H1 (cell line): ENCODE data around the gene TCEAL4. TPM values are rescaled to one million over a fixed set of nuclear protein-coding genes. Genes with fewer than 3 reads are reported as not detected.
A peak's percentile ranks its signal among the peaks of the same experiment; 100 is the strongest.

Experiments
- CTCF ChIA-PET: fragments of 300-600 bp; sonication (Branson Sonifier 250); formaldehyde crosslinking; loops from one replicate; lab custom pipeline; 2021; ENCODE audit not compliant: partially characterized antibody; lab: Charles Lee
- POLR2A ChIA-PET: fragments of 300-600 bp; sonication (Branson Sonifier 250); formaldehyde crosslinking; loops from one replicate; lab custom pipeline; 2021; ENCODE audit warnings: inconsistent platforms; ENCODE audit not compliant: partially characterized antibody; lab: Charles Lee
- DNase-seq, 2 experiments: peaks; one replicate each; pipeline versions ENCODE4 v3.0.0 to v3.0.0-alpha.2; 2010 to 2022; ENCODE audit warnings: low spot score in 2 of 2, low read depth in 1 of 2, mixed read lengths in 1 of 2
- FAIRE-seq: peaks from 2 replicates; lab custom pipeline; 2011; peaks lifted over from hg19 to GRCh38; lab: Jason Lieb, UNC
- H2AFZ ChIP-seq: 2 replicates; pipeline ENCODE4 v1.8.1; 2012; ENCODE audit warnings: low read length, inconsistent platforms
- H2AK5ac ChIP-seq: 2 replicates; pipeline ENCODE4 v1.6.1; 2013; ENCODE audit warnings: low read depth, low read length
- H2BK120ac ChIP-seq: replicated peaks from 2 replicates; pipeline ENCODE3; 2013; ENCODE audit warnings: low read depth, low read length, inconsistent platforms
- H2BK12ac ChIP-seq: 2 replicates; pipeline ENCODE4 v1.6.1; 2013; ENCODE audit warnings: low read depth, low read length
- H2BK15ac ChIP-seq: 2 replicates; pipeline ENCODE4 v1.6.1; 2013; ENCODE audit warnings: low read length
- H2BK20ac ChIP-seq: 2 replicates; pipeline ENCODE4 v1.6.1; 2013; ENCODE audit warnings: low read length
- H2BK5ac ChIP-seq: 2 replicates; pipeline ENCODE4 v1.6.1; 2013; ENCODE audit warnings: low read depth, low read length
- H3K14ac ChIP-seq: 2 replicates; pipeline ENCODE4 v1.6.1; 2013; ENCODE audit warnings: inconsistent platforms; ENCODE audit not compliant: insufficient read length
- H3K18ac ChIP-seq: 2 replicates; pipeline ENCODE4 v1.6.1; 2013; ENCODE audit warnings: low read length; ENCODE audit errors: extremely low read depth
- H3K23ac ChIP-seq: 2 replicates; pipeline ENCODE4 v1.6.1; 2013; ENCODE audit warnings: inconsistent platforms; ENCODE audit not compliant: insufficient read length
- H3K23me2 ChIP-seq: 2 replicates; pipeline ENCODE4 v1.6.1; 2013; ENCODE audit warnings: low read depth, low read length
- H3K27ac ChIP-seq: 2 replicates; pipeline ENCODE4 v1.6.1; 2011; ENCODE audit warnings: low read depth, low read length, inconsistent platforms
- H3K27me3 ChIP-seq, 4 experiments: replicated peaks in 1 of 4; 1 replicate in 1 of 4; 2 replicates in 3 of 4; pipeline versions ENCODE4 v1.6.1 to v1.8.1; 2011 to 2013; ENCODE audit warnings: low read length in 3 of 4, mild to moderate bottlenecking in 3 of 4, inconsistent platforms in 2 of 4, mixed read lengths in 2 of 4, moderate library complexity in 1 of 4; ENCODE audit not compliant: control insufficient read depth in 3 of 4, insufficient read depth in 3 of 4; ENCODE audit errors: extremely low read depth in 1 of 4
- H3K36me3 ChIP-seq, 4 experiments: 2 replicates each; pipeline versions ENCODE4 v1.6.1 to v1.8.1; 2011 to 2013; ENCODE audit warnings: mild to moderate bottlenecking in 4 of 4, low read length in 3 of 4, moderate library complexity in 2 of 4, control low read depth in 1 of 4, inconsistent platforms in 1 of 4; ENCODE audit not compliant: insufficient read depth in 4 of 4, control insufficient read depth in 2 of 4
- H3K4ac ChIP-seq: replicated peaks from 2 replicates; pipeline ENCODE3; 2013; ENCODE audit warnings: low read length, low read depth, mixed read lengths, inconsistent platforms; ENCODE audit not compliant: insufficient read length
- H3K4me1 ChIP-seq, 4 experiments: replicated peaks in 1 of 4; 1 replicate in 1 of 4; 2 replicates in 3 of 4; pipeline versions ENCODE4 v1.6.1 to v1.8.1; 2011 to 2013; ENCODE audit warnings: low read length in 3 of 4, inconsistent platforms in 2 of 4, mixed read lengths in 1 of 4; ENCODE audit not compliant: insufficient read depth in 4 of 4, control insufficient read depth in 3 of 4
- H3K4me2 ChIP-seq, 2 experiments: 2 replicates each; pipeline versions ENCODE4 v1.6.1 to v1.8.1; 2011 to 2013; ENCODE audit warnings: low read depth in 2 of 2, low read length in 2 of 2, control low read depth in 1 of 2, inconsistent platforms in 1 of 2, mild to moderate bottlenecking in 1 of 2; ENCODE audit not compliant: insufficient read depth in 1 of 2
- H3K4me3 ChIP-seq, 4 experiments: fragments of 200-600, 300-600 bp in 1 of 4; sonication (generic), shearing (Covaris generic), sonication (Bioruptor Twin) in 1 of 4; 2 replicates each; pipeline versions ENCODE4 v1.5.1 to v1.8.1; 2011 to 2016; ENCODE audit warnings: low read length in 4 of 4, low read depth in 3 of 4, control low read depth in 2 of 4, inconsistent platforms in 2 of 4, mild to moderate bottlenecking in 2 of 4, mixed read lengths in 1 of 4, moderate library complexity in 1 of 4; ENCODE audit not compliant: insufficient read depth in 2 of 4; ENCODE audit errors: extremely low read depth in 1 of 4
- H3K56ac ChIP-seq: replicated peaks from 2 replicates; pipeline ENCODE3; 2013; ENCODE audit warnings: low read depth, mild to moderate bottlenecking, mixed read lengths, low read length, inconsistent platforms; ENCODE audit not compliant: insufficient read length
- H3K79me1 ChIP-seq: 2 replicates; pipeline ENCODE4 v1.6.1; 2013; ENCODE audit warnings: low read depth, low read length, control low read depth
- H3K79me2 ChIP-seq, 2 experiments: 2 replicates each; pipeline versions ENCODE4 v1.6.1 to v1.8.1; 2012 to 2013; ENCODE audit warnings: low read length in 2 of 2, mild to moderate bottlenecking in 2 of 2, inconsistent platforms in 1 of 2; ENCODE audit not compliant: insufficient read depth in 2 of 2, control insufficient read depth in 1 of 2
- H3K9ac ChIP-seq, 4 experiments: replicated peaks in 1 of 4; 1 replicate in 1 of 4; 2 replicates in 3 of 4; pipeline versions ENCODE4 v1.6.1 to v1.8.1; 2011 to 2013; ENCODE audit warnings: low read depth in 3 of 4, low read length in 3 of 4, control low read depth in 2 of 4, mild to moderate bottlenecking in 2 of 4, moderate library complexity in 2 of 4, inconsistent platforms in 1 of 4; ENCODE audit errors: extremely low read depth in 1 of 4
- H3K9me3 ChIP-seq, 2 experiments: 2 replicates each; pipeline versions ENCODE4 v1.6.1 to v1.8.1; 2012 to 2013; ENCODE audit warnings: mild to moderate bottlenecking in 2 of 2, moderate library complexity in 2 of 2, control low read depth in 1 of 2, inconsistent platforms in 1 of 2, low read depth in 1 of 2, low read length in 1 of 2, mixed read lengths in 1 of 2; ENCODE audit not compliant: insufficient read depth in 2 of 2
- H4K20me1 ChIP-seq, 2 experiments: replicated peaks in 1 of 2; 2 replicates each; pipeline versions ENCODE3 to v1.8.1; 2011 to 2013; ENCODE audit warnings: inconsistent platforms in 2 of 2, low read length in 2 of 2, mild to moderate bottlenecking in 1 of 2; ENCODE audit not compliant: insufficient read depth in 2 of 2, control insufficient read depth in 1 of 2
- H4K5ac ChIP-seq: 2 replicates; pipeline ENCODE4 v1.6.1; 2013; ENCODE audit warnings: low read length, low read depth, mixed read lengths, inconsistent platforms; ENCODE audit not compliant: insufficient read length
- H4K8ac ChIP-seq: 2 replicates; pipeline ENCODE4 v1.8.0; 2013; ENCODE audit warnings: mild to moderate bottlenecking, moderate library complexity, low read length, inconsistent platforms; ENCODE audit not compliant: insufficient read depth; ENCODE audit errors: extremely low read depth
- H4K91ac ChIP-seq: replicated peaks from 2 replicates; pipeline ENCODE3; 2013; ENCODE audit warnings: low read length, mixed read lengths, inconsistent platforms; ENCODE audit not compliant: insufficient read length
- HDAC6 ChIP-seq: IDR thresholded peaks from one replicate; pipeline ENCODE4 v1.7.1; 2012; ENCODE audit warnings: low read depth, mild to moderate bottlenecking, inconsistent platforms, low read length, moderate library complexity
- MAFK ChIP-seq: IDR thresholded peaks from 2 replicates; pipeline ENCODE4 v1.6.1; 2012; ENCODE audit warnings: low read depth, mild to moderate bottlenecking, improper control_type of control experiment, low read length
- SP1 ChIP-seq: IDR thresholded peaks from 2 replicates; pipeline ENCODE4 v1.6.1; 2011; ENCODE audit warnings: low read depth, low read length
- polyA plus RNA-seq, 7 experiments: library from polyadenylated mRNA; depleted of rRNA in 3 of 7; stranded (reverse) in 5 of 7; unstranded in 2 of 7; fragments of >200 nt in 5 of 7; fragments of 200-250 nt in 2 of 7; gene quantifications; 1 replicate in 5 of 7; 2 replicates in 1 of 7; 4 replicates in 1 of 7; pipeline versions ENCODE4 v1.2.1 to v1.2.3, GENCODE V29; 2011 to 2013; ENCODE audit warnings: missing spikeins in 2 of 7, mixed read lengths in 2 of 7
- total RNA-seq: library from RNA; stranded (reverse); fragmentation: NEBNext Ultra II Directional; extraction: Animal tissue kit (Norgen Biotek cat#: 25700); gene quantifications from 2 replicates; pipeline ENCODE4 v1.2.1, GENCODE V29; 2021
- TF ChIP-seq, protein P1 (sequence below): IDR thresholded peaks from 2 replicates; pipeline ENCODE4 v1.6.1; 2011; ENCODE audit warnings: low read depth, mild to moderate bottlenecking, low read length; ENCODE audit not compliant: insufficient read depth
- TF ChIP-seq, protein P2 (sequence below), 3 experiments: IDR thresholded peaks; 1 replicate in 2 of 3; 2 replicates in 1 of 3; pipeline versions ENCODE4 v1.5.1 to v1.6.1; 2011; ENCODE audit warnings: low read length in 3 of 3, mild to moderate bottlenecking in 3 of 3, inconsistent platforms in 2 of 3, low read depth in 1 of 3, moderate library complexity in 1 of 3; ENCODE audit not compliant: insufficient read depth in 1 of 3; ENCODE audit errors: control extremely low read depth in 1 of 3

The TCEAL4 gene
- total and polyA plus RNA-seq, 2 of the 8 experiments (the other 6 are each of a cell fraction or from before 2014, with no cell fraction given), result 10.1 to 53.0 TPM

DNA sequence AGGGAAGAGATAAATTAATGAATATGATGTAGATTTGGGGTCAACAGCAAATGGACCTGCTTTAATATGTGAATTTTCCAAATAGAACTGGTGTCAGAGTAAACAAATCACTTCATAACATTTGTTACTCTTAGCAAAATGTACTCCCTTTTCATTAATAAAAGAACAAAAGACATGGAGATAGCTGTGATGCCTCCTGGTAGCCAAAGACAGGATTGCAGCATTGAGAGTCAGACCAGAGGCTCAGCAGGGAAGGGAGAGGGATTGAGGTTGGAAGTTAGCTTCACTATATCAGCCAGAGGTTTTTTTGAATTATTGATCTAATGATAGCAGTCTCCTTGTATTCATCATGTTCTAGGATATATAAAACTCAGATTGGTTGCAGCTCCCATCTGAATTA lies 48.6 kb upstream of the TCEAL4 start:
- POLR2A ChIA-PET, result no interaction called here

More for the DNA sequence above, 48.6 kb upstream of the TCEAL4 start:
- H3K27me3 ChIP-seq, result no peaks in the 10 kb centered on the region
- H2AFZ ChIP-seq, result no peak overlapping the region
- H3K4me3 ChIP-seq, result no peak overlapping the region
- H3K9ac ChIP-seq, result no peak overlapping the region
- no peaks in the 10 kb centered on the region for H3K23me2 ChIP-seq
- H3K36me3 ChIP-seq, result no peaks in the 10 kb centered on the region
- no peaks in the 10 kb centered on the region for H3K4me1 ChIP-seq
- DNase-seq, result no peak
- no peak overlapping the region for H2BK20ac ChIP-seq
- no peak overlapping the region for H4K5ac ChIP-seq
- H4K20me1 ChIP-seq, result no peaks in the 10 kb centered on the region
- H3K79me2 ChIP-seq, result no peaks in the 10 kb centered on the region
- H3K56ac ChIP-seq, result no peak overlapping the region
- no peak overlapping the region for H2AK5ac ChIP-seq
- H3K4me2 ChIP-seq, result no peak overlapping the region
- no peaks in the 10 kb centered on the region for H3K9me3 ChIP-seq
- TF ChIP-seq MAFK (no peak), SP1 (no peak), HDAC6 (no peak)
- TF ChIP-seq, protein P1, sequence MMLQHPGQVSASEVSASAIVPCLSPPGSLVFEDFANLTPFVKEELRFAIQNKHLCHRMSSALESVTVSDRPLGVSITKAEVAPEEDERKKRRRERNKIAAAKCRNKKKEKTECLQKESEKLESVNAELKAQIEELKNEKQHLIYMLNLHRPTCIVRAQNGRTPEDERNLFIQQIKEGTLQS, result no peak
- TF ChIP-seq, protein P2, sequence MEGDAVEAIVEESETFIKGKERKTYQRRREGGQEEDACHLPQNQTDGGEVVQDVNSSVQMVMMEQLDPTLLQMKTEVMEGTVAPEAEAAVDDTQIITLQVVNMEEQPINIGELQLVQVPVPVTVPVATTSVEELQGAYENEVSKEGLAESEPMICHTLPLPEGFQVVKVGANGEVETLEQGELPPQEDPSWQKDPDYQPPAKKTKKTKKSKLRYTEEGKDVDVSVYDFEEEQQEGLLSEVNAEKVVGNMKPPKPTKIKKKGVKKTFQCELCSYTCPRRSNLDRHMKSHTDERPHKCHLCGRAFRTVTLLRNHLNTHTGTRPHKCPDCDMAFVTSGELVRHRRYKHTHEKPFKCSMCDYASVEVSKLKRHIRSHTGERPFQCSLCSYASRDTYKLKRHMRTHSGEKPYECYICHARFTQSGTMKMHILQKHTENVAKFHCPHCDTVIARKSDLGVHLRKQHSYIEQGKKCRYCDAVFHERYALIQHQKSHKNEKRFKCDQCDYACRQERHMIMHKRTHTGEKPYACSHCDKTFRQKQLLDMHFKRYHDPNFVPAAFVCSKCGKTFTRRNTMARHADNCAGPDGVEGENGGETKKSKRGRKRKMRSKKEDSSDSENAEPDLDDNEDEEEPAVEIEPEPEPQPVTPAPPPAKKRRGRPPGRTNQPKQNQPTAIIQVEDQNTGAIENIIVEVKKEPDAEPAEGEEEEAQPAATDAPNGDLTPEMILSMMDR (IDR thresholded peaks at IDR 0.05; ENCODE audit: control extremely low read depth in 1 of 3, insufficient read depth in 1 of 3, low read depth in 1 of 3, low read length in 3 of 3), result peak in 1 of 3 experiments; percentile 7; a peak in 2 of 4 replicates
- TF ChIP-seq, all 59 proteins: peak for 1
- Histone ChIP-seq H2BK12ac (no peak overlapping the region), H3K18ac (no peak overlapping the region), H3K27ac (no peak overlapping the region), H4K91ac (no peak overlapping the region), H3K4ac (no peak overlapping the region), H3K79me1 (no peaks in the 10 kb centered on the region), H3K14ac (no peak overlapping the region), H3K23ac (no peak overlapping the region), H4K8ac (no peak overlapping the region), H2BK5ac (no peak overlapping the region), H2BK120ac (no peak overlapping the region), H2BK15ac (no peak overlapping the region)
- no peak for FAIRE-seq
- CTCF ChIA-PET, result interaction anchor here (0.6 to 1.7 kb wide), 3 partner anchors 44 to 128 kb away, joined by 3 to 4 read pairs (median 3); no protein-coding TSS in a partner anchor
